Nephron (organoid): ENCODE results near the gene EFNB1.
A peak's percentile ranks its signal among the peaks of the same experiment; 100 is the strongest.

Source experiments
- H3K27ac Mint-ChIP-seq, 3 experiments: 2 replicates each; pipeline ENCODE4 v1.8.0; 2020; ENCODE audit warnings: mixed read lengths in 3 of 3, mild to moderate bottlenecking in 2 of 3, moderate library complexity in 1 of 3
- H3K27me3 Mint-ChIP-seq: 2 replicates; pipeline ENCODE4 v1.8.0; 2021; ENCODE audit warnings: low read depth, mild to moderate bottlenecking, moderate library complexity, mixed read lengths
- H3K36me3 Mint-ChIP-seq: 2 replicates; pipeline ENCODE4 v1.8.0; 2020; ENCODE audit warnings: low read depth, mixed read lengths
- H3K4me1 Mint-ChIP-seq: 2 replicates; pipeline ENCODE4 v1.8.0; 2020; ENCODE audit warnings: mixed read lengths
- H3K4me3 Mint-ChIP-seq, 3 experiments: 2 replicates each; pipeline ENCODE4 v1.8.0; 2020; ENCODE audit warnings: mild to moderate bottlenecking in 3 of 3, mixed read lengths in 3 of 3, moderate library complexity in 2 of 3
- H3K9me3 Mint-ChIP-seq: 2 replicates; pipeline ENCODE4 v1.8.0; 2020; ENCODE audit warnings: mixed read lengths
- CTCF ChIP-seq, 3 experiments: fragments of 200-600 bp; sonication (generic); IDR thresholded peaks; one replicate each; pipeline ENCODE4 v1.5.0; 2021; ENCODE audit warnings: antibody characterized with exemption in 3 of 3; ENCODE audit not compliant: unreplicated experiment in 3 of 3

The EFNB1 gene

GRCh38 chrX:68830419-68831404 lies 1.9 kb downstream of the EFNB1 start:
- no peak for TF ChIP-seq CTCF (IDR thresholded peaks at IDR 0.05; ENCODE audit: unreplicated experiment in 3 of 3)
- H3K27ac Mint-ChIP-seq, result peak overlapping the region; percentile 90 to 98 (median 95)
- H3K36me3 Mint-ChIP-seq, result peaks cover 27% of the 10 kb centered on the region
- H3K9me3 Mint-ChIP-seq, result peaks cover 11% of the 10 kb centered on the region
- no peaks in the 10 kb centered on the region for H3K27me3 Mint-ChIP-seq
- H3K4me1 Mint-ChIP-seq, result peaks cover 5% of the 10 kb centered on the region
- peak overlapping the region; percentile 95 to 97 (median 97) for H3K4me3 Mint-ChIP-seq

GRCh38 chrX:68831405-68832100 lies 2.7 kb downstream of the EFNB1 start:
- Mint-ChIP-seq H3K27me3 (no peaks in the 10 kb centered on the region), H3K4me1 (peaks cover 5% of the 10 kb centered on the region), H3K9me3 (peaks cover 9% of the 10 kb centered on the region), H3K27ac (peak overlapping the region; percentile 90 to 98 (median 95)), H3K36me3 (peaks cover 29% of the 10 kb centered on the region), H3K4me3 (peak overlapping the region; percentile 95 to 97 (median 97))
- TF ChIP-seq CTCF (IDR thresholded peaks at IDR 0.05; ENCODE audit: unreplicated experiment in 3 of 3), result no peak

- H3K36me3 Mint-ChIP-seq, result peaks cover 34% of the 10 kb centered on the region
- peaks cover 9% of the 10 kb centered on the region for H3K9me3 Mint-ChIP-seq
- peaks cover 9% of the 10 kb centered on the region for H3K4me1 Mint-ChIP-seq
- TF ChIP-seq CTCF (IDR thresholded peaks at IDR 0.05; ENCODE audit: unreplicated experiment in 3 of 3), result no peak
- H3K4me3 Mint-ChIP-seq, result peak overlapping the region; percentile 95 to 97 (median 97)
- no peaks in the 10 kb centered on the region for H3K27me3 Mint-ChIP-seq
- peak overlapping the region; percentile 90 to 98 (median 95) for H3K27ac Mint-ChIP-seq
Observed at GRCh38 chrX:68832101-68832416, 3.2 kb downstream of the EFNB1 start.

- Mint-ChIP-seq H3K4me1 (peaks cover 13% of the 10 kb centered on the region), H3K9me3 (peaks cover 9% of the 10 kb centered on the region), H3K4me3 (peak overlapping the region; percentile 95 to 97 (median 97)), H3K27ac (peak overlapping the region; percentile 90 to 98 (median 95)), H3K27me3 (no peaks in the 10 kb centered on the region), H3K36me3 (peaks cover 37% of the 10 kb centered on the region)
- TF ChIP-seq CTCF (IDR thresholded peaks at IDR 0.05; ENCODE audit: unreplicated experiment in 3 of 3), result no peak
Observed at GRCh38 chrX:68832516-68833447, 4.0 kb downstream of the EFNB1 start.

GRCh38 chrX:68833448-68833805 lies 4.6 kb downstream of the EFNB1 start:
- Mint-ChIP-seq H3K9me3 (peaks cover 9% of the 10 kb centered on the region), H3K27ac (peak overlapping the region in 2 of 3 experiments; percentile 57 to 68), H3K36me3 (peaks cover 41% of the 10 kb centered on the region), H3K27me3 (no peaks in the 10 kb centered on the region), H3K4me1 (peaks cover 15% of the 10 kb centered on the region), H3K4me3 (peak overlapping the region; percentile 85 to 97 (median 97))
- no peak for TF ChIP-seq CTCF (IDR thresholded peaks at IDR 0.05; ENCODE audit: unreplicated experiment in 3 of 3)
